B cell (primary cell): Measurements from ENCODE around the gene RALY.

ENCODE experiments used
- EZH2 ChIP-seq: IDR thresholded peaks from 2 replicates; pipeline ENCODE4 v1.6.1; 2012; ENCODE audit warnings: borderline replicate concordance, low read depth, mild to moderate bottlenecking, moderate library complexity, low read length; ENCODE audit not compliant: insufficient read depth, poor library complexity, severe bottlenecking
- TF ChIP-seq, protein P1 (sequence below): fragments of 200-600 bp; IDR thresholded peaks from one replicate; pipeline ENCODE4 v1.8.0; 2022; ENCODE audit warnings: antibody characterized with exemption, mild to moderate bottlenecking

GRCh38 chr20:34074101-34074760 lies 80.5 kb downstream of the RALY start:
- TF ChIP-seq, protein P1, sequence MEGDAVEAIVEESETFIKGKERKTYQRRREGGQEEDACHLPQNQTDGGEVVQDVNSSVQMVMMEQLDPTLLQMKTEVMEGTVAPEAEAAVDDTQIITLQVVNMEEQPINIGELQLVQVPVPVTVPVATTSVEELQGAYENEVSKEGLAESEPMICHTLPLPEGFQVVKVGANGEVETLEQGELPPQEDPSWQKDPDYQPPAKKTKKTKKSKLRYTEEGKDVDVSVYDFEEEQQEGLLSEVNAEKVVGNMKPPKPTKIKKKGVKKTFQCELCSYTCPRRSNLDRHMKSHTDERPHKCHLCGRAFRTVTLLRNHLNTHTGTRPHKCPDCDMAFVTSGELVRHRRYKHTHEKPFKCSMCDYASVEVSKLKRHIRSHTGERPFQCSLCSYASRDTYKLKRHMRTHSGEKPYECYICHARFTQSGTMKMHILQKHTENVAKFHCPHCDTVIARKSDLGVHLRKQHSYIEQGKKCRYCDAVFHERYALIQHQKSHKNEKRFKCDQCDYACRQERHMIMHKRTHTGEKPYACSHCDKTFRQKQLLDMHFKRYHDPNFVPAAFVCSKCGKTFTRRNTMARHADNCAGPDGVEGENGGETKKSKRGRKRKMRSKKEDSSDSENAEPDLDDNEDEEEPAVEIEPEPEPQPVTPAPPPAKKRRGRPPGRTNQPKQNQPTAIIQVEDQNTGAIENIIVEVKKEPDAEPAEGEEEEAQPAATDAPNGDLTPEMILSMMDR, result no peak
- TF ChIP-seq EZH2, result no peak
